Thymus (tissue), 11 donors: ENCODE measurements around the gene SLC15A3. TPM values are rescaled to one million over a fixed set of nuclear protein-coding genes. Genes with fewer than 3 reads are reported as not detected.

ENCODE experiments used
- DNase-seq, 9 donors: peaks; one replicate each; pipeline ENCODE4 v3.0.0-alpha.2; 2013; ENCODE audit warnings: low spot score in 9 of 9, low read depth in 6 of 9, missing footprints in 1 of 9
- H3K27ac ChIP-seq, 2 donors: one replicate each; pipeline ENCODE4 v1.5.1; 2013; ENCODE audit warnings: control low read depth in 1 of 2, low read depth in 1 of 2, low read length in 1 of 2, mild to moderate bottlenecking in 1 of 2, moderate library complexity in 1 of 2
- H3K27me3 ChIP-seq, 2 donors: one replicate each; pipeline ENCODE4 v1.5.1; 2013; ENCODE audit warnings: low read length in 1 of 2; ENCODE audit not compliant: control insufficient read depth in 2 of 2, insufficient read depth in 1 of 2
- H3K36me3 ChIP-seq, 2 donors: one replicate each; pipeline ENCODE4 v1.5.1; 2013; ENCODE audit warnings: low read length in 1 of 2, mild to moderate bottlenecking in 1 of 2, moderate library complexity in 1 of 2; ENCODE audit not compliant: control insufficient read depth in 2 of 2, insufficient read depth in 2 of 2
- H3K4me1 ChIP-seq, 2 donors: one replicate each; pipeline ENCODE4 v1.5.1; 2013; ENCODE audit warnings: low read length in 2 of 2; ENCODE audit not compliant: control insufficient read depth in 2 of 2, insufficient read depth in 2 of 2
- H3K4me3 ChIP-seq, 2 donors: one replicate each; pipeline ENCODE4 v1.5.1; 2013; ENCODE audit warnings: low read length in 2 of 2, control low read depth in 1 of 2, mild to moderate bottlenecking in 1 of 2
- H3K9me3 ChIP-seq, 2 donors: one replicate each; pipeline ENCODE4 v1.5.1; 2013; ENCODE audit warnings: low read length in 1 of 2, mild to moderate bottlenecking in 1 of 2; ENCODE audit not compliant: control insufficient read depth in 2 of 2, insufficient read depth in 1 of 2
- WGBS: extraction: QIAGEN DNeasy Blood & Tissue Kit; methylation state at CpG from one replicate; pipeline ENCODE4 v1.1.7; 2013; 5-methylcytosine and 5-hydroxymethylcytosine counted together
- polyA plus RNA-seq: library from polyadenylated mRNA; stranded (reverse); fragments of 200-250 nt; gene quantifications from one replicate; pipeline ENCODE4 v1.2.3, GENCODE V29; 2013
- total RNA-seq: library from RNA; stranded (reverse); fragments of 120-200 nt; gene quantifications from one replicate; pipeline ENCODE4 v1.2.4, GENCODE V29; 2013
- donor health status: healthy.

The SLC15A3 gene
- total and polyA plus RNA-seq, 2 donors: 17.5 to 37.5 TPM

DNA sequence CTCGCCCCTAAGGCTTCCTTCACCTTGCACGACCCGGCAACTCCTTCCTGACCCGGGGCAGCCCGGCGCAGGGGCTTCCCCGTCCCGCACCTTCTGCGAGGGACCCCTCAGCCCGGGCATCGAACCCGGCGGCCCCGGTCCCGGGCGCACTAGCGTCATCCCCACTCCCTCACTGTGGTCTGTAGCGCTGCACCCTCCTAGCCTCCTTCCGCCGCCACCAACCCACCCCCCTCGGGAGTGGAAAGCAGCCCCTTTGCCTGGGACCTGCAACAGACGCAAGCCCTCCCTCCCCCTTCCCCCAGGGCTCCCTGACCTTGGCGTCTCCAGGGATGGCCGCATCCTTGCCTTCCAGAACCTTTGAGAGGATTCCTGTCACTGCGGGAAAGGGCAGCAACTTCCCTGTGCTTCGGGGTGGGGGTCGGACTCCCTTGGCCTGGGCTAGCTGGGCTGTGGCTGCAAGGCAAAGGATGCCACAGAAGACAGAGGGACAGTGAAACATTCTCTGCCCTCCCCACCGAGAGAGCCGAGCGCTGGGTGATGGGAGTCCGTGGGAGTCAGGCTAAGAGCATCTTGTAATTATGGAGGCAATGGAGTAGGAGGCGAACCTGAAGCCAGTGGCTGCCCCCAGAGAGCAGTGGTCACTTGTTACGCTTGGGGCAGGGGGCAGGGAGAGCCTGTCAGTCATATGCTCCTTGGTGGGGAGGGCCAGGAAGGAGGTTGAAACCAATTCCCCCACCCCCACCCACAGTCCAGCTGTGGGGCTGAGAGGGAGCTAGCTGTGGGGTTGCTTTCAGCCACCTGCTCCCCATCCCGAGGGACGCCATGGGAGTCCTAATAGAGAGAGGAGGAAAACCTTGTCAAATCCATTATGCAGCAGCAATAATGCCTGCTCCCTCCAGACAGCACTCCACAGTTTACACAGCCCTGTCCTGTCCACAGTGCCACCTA lies 26.8 kb downstream of the SLC15A3 start:
- Histone ChIP-seq H3K36me3 (peaks cover 32 to 36% of the 10 kb centered on the region in 2 donors), H3K4me1 (peaks cover 7 to 24% of the 10 kb centered on the region in 2 donors), H3K9me3 (peaks cover 0 to 7% of the 10 kb centered on the region in 2 donors), H3K27ac (no peak overlapping the region), H3K4me3 (peak overlapping the region; percentile 20 to 49), H3K27me3 (peaks cover 18 to 67% of the 10 kb centered on the region in 2 donors)
- WGBS: 8% methylated on average over 35 of the region's 35 CpGs
- DNase-seq: peak in 1 of 9 donors; percentile 25

GRCh38 chr11:60924110-60924905 lies 27.7 kb downstream of the SLC15A3 start, which contains the start of gene TMEM132A:
TMEM132A (plus strand) TSS chr11:60924460; CDS start chr11:60924634, 174 bp downstream.
- H3K27ac ChIP-seq: no peak within 1 kb of the TSS
- peaks cover 0 to 7% of the 10 kb centered on the region in 2 donors for H3K9me3 ChIP-seq
- H3K4me3 ChIP-seq: peak within 1 kb of the TSS; percentile 20 to 49
- 2% methylated on average over 69 of the region's 69 CpGs for WGBS
- no peak for DNase-seq
- H3K27me3 ChIP-seq: peaks cover 18 to 60% of the 10 kb centered on the region in 2 donors
- peaks cover 41% of the 10 kb centered on the region in 2 donors for H3K36me3 ChIP-seq
- H3K4me1 ChIP-seq: peaks cover 7 to 29% of the 10 kb centered on the region in 2 donors

DNA sequence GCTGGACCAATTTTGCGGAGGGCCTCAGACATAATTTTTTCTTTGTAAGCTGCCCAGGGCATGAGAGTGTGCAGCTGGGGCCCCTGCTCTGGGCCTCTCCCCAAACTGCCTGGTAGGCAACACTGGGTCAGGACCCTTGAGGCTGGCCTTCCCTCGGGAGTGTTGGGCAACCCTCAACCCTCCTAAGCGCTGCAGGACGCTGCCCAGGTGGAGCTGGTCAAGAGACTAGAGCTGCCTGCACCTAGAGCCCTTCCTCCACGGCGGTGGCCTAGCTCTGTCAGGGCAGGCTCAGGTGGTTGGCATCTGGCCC lies 28.2 kb downstream of the SLC15A3 start:
- H3K4me1 ChIP-seq: peaks cover 7 to 29% of the 10 kb centered on the region in 2 donors
- peaks cover 41% of the 10 kb centered on the region in 2 donors for H3K36me3 ChIP-seq
- H3K27me3 ChIP-seq: peaks cover 18 to 54% of the 10 kb centered on the region in 2 donors
- H3K9me3 ChIP-seq: peaks cover 0 to 7% of the 10 kb centered on the region in 2 donors
- H3K27ac ChIP-seq: no peak overlapping the region
- no peak overlapping the region for H3K4me3 ChIP-seq
- 75% methylated on average over 6 of the region's 6 CpGs for WGBS
- no peak for DNase-seq

- WGBS: 93% methylated on average over 5 of the region's 5 CpGs
- Histone ChIP-seq H3K27ac (no peak overlapping the region), H3K9me3 (peaks cover 0 to 7% of the 10 kb centered on the region in 2 donors)
These were observed 28.6 kb downstream of the SLC15A3 start for GRCh38 chr11:60923326-60923725.

GRCh38 chr11:60922906-60923305 lies 29.1 kb downstream of the SLC15A3 start:
- 98% methylated on average over 6 of the region's 6 CpGs for WGBS
- no peak overlapping the region for H3K4me3 ChIP-seq
- H3K9me3 ChIP-seq: peaks cover 0 to 7% of the 10 kb centered on the region in 2 donors
- no peak for DNase-seq
- peaks cover 7 to 29% of the 10 kb centered on the region in 2 donors for H3K4me1 ChIP-seq
- peaks cover 43 to 45% of the 10 kb centered on the region in 2 donors for H3K36me3 ChIP-seq
- peaks cover 18 to 50% of the 10 kb centered on the region in 2 donors for H3K27me3 ChIP-seq
- no peak overlapping the region for H3K27ac ChIP-seq

More at GRCh38 chr11:60923326-60923725, 28.6 kb downstream of the SLC15A3 start:
- H3K27me3 ChIP-seq: peaks cover 18 to 50% of the 10 kb centered on the region in 2 donors
- H3K4me1 ChIP-seq: peaks cover 7 to 29% of the 10 kb centered on the region in 2 donors
- no peak overlapping the region for H3K4me3 ChIP-seq
- DNase-seq: no peak
- H3K36me3 ChIP-seq: peaks cover 41 to 43% of the 10 kb centered on the region in 2 donors

DNA sequence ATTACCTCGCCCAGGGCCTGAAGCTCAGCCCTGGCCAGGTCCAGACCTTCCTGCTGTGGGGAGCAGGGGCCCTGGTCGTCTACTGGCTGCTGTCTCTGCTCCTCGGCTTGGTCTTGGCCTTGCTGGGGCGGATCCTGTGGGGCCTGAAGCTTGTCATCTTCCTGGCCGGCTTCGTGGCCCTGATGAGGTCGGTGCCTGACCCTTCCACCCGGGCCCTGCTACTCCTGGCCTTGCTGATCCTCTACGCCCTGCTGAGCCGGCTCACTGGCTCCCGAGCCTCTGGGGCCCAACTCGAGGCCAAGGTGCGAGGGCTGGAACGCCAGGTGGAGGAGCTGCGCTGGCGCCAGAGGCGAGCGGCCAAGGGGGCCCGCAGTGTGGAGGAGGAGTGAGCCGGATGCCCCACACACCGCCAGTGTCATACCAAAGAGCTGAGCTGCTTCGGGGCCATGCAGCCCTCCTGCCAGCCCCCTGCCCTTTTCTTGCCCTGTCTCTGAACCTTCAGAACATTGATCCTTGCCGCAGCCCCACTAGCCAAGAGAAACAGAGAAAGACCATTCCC lies 30.1 kb downstream of the SLC15A3 start:
- H3K27me3 ChIP-seq: peaks cover 18 to 40% of the 10 kb centered on the region in 2 donors
- H3K9me3 ChIP-seq: peaks cover 0 to 7% of the 10 kb centered on the region in 2 donors
- H3K4me1 ChIP-seq: peaks cover 15 to 37% of the 10 kb centered on the region in 2 donors
- WGBS: 96% methylated on average over 23 of the region's 23 CpGs
- H3K36me3 ChIP-seq: peaks cover 43 to 45% of the 10 kb centered on the region in 2 donors
- no peak overlapping the region for H3K27ac ChIP-seq
- no peak overlapping the region for H3K4me3 ChIP-seq
- DNase-seq: no peak

DNA sequence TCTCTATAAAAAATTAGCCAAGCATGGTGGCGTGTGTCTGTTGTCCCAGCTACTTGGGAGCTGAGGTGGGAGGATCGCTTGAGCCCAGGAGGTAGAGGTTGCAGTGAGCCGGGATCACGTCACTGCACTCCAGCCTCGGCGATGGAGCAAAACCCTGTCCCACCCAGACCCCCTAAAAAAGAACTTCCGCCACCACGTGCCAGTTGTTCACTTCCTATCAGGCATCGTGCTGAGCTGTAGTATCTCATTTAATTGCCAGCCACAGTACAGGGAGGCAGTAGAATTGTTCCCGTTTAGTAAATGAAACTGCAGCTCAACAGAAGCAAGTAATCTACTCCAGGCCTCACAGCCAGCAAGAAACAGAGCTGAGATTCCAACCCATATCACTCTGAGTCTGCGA lies 30.7 kb downstream of the SLC15A3 start:
- no peak for DNase-seq
- Histone ChIP-seq H3K27me3 (peaks cover 18 to 34% of the 10 kb centered on the region in 2 donors), H3K27ac (no peak overlapping the region), H3K4me1 (peaks cover 21 to 43% of the 10 kb centered on the region in 2 donors), H3K9me3 (peaks cover 0 to 7% of the 10 kb centered on the region in 2 donors), H3K36me3 (peaks cover 43 to 45% of the 10 kb centered on the region in 2 donors), H3K4me3 (no peak overlapping the region)
- WGBS: over 99% methylated on average over 11 of the region's 11 CpGs

DNA sequence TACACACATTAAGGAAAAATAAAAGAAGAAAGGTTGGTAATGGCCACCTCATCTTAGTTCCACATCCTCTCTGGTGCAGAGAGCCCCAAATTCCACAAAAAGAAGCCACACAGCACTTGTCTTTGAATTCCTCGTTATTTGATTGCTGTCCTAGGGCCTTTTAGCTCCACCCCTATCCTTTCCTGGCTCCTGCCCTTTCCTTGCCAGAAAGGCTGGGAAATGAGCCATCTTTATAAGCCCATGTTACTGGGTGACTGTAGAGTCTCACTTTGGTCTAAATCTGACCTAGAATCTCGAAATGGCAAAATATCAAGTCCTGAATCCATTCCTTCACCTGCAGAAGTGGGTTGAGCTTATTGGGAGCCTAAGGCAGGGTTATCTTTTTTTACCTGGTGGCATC lies 32.0 kb downstream of the SLC15A3 start:
- peaks cover 43 to 45% of the 10 kb centered on the region in 2 donors for H3K36me3 ChIP-seq
- no peak for DNase-seq
- H3K4me3 ChIP-seq: no peak overlapping the region
- H3K27ac ChIP-seq: no peak overlapping the region
- peaks cover 0 to 5% of the 10 kb centered on the region in 2 donors for H3K9me3 ChIP-seq
- peaks cover 27 to 45% of the 10 kb centered on the region in 2 donors for H3K4me1 ChIP-seq
- peaks cover 13 to 21% of the 10 kb centered on the region in 2 donors for H3K27me3 ChIP-seq
- WGBS: 94% methylated on average over 2 of the region's 2 CpGs
